Measurements from ENCODE around the gene BTBD7. TPM values are rescaled to one million over a fixed set of nuclear protein-coding genes. Genes with fewer than 3 reads are reported as not detected.

The BTBD7 gene
- total RNA-seq, 2 donors from 2014 or later = 21.9 to 30.5 TPM

- ATAC-seq (ENCODE audit: insufficient number of reproducible peaks, low FRiP score, low read depth) (no peak), DNase-seq (ENCODE audit: low spot score) (no peak)
- Histone ChIP-seq H3K27me3 (replicated peaks; ENCODE audit: insufficient read depth) (no peaks in the 10 kb centered on the region), H3K36me3 (no peaks in the 10 kb centered on the region), H3K27ac (no peak overlapping the region), H3K4me3 (no peak overlapping the region), H3K4me1 (ENCODE audit: control insufficient read depth in 1 of 2, low read depth in 2 of 2) (peaks cover 15 to 22% of the 10 kb centered on the region in 2 donors), H3K9me3 (no peaks in the 10 kb centered on the region)
- TF ChIP-seq, protein P1, sequence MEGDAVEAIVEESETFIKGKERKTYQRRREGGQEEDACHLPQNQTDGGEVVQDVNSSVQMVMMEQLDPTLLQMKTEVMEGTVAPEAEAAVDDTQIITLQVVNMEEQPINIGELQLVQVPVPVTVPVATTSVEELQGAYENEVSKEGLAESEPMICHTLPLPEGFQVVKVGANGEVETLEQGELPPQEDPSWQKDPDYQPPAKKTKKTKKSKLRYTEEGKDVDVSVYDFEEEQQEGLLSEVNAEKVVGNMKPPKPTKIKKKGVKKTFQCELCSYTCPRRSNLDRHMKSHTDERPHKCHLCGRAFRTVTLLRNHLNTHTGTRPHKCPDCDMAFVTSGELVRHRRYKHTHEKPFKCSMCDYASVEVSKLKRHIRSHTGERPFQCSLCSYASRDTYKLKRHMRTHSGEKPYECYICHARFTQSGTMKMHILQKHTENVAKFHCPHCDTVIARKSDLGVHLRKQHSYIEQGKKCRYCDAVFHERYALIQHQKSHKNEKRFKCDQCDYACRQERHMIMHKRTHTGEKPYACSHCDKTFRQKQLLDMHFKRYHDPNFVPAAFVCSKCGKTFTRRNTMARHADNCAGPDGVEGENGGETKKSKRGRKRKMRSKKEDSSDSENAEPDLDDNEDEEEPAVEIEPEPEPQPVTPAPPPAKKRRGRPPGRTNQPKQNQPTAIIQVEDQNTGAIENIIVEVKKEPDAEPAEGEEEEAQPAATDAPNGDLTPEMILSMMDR (IDR thresholded peaks at IDR 0.05) = no peak
Measured at GRCh38 chr14:93308686-93309345, 24.0 kb downstream of the BTBD7 start.

GRCh38 chr14:93306812-93307211, 26.0 kb downstream of the BTBD7 start:
- no peak overlapping the region for H3K27ac ChIP-seq

GRCh38 chr14:93305725-93306418, 27.0 kb downstream of the BTBD7 start:
- Histone ChIP-seq H3K4me1 (ENCODE audit: control insufficient read depth in 1 of 2, low read depth in 2 of 2) (peaks cover 6 to 11% of the 10 kb centered on the region in 2 donors), H3K27ac (no peak overlapping the region), H3K9me3 (no peaks in the 10 kb centered on the region), H3K36me3 (no peaks in the 10 kb centered on the region), H3K4me3 (no peak overlapping the region), H3K27me3 (replicated peaks; ENCODE audit: insufficient read depth) (no peaks in the 10 kb centered on the region)
- TF ChIP-seq, protein P1 (IDR thresholded peaks at IDR 0.05) = no peak
- no peak for ATAC-seq (ENCODE audit: insufficient number of reproducible peaks, low FRiP score, low read depth)
- DNase-seq (ENCODE audit: low spot score) = no peak

More at GRCh38 chr14:93306812-93307211, 26.0 kb downstream of the BTBD7 start:
- Histone ChIP-seq H3K9me3 (no peaks in the 10 kb centered on the region), H3K4me3 (no peak overlapping the region), H3K4me1 (ENCODE audit: control insufficient read depth in 1 of 2, low read depth in 2 of 2) (peaks cover 6 to 11% of the 10 kb centered on the region in 2 donors), H3K36me3 (no peaks in the 10 kb centered on the region), H3K27me3 (replicated peaks; ENCODE audit: insufficient read depth) (no peaks in the 10 kb centered on the region)
- ATAC-seq (ENCODE audit: insufficient number of reproducible peaks, low FRiP score, low read depth) = no peak
- TF ChIP-seq, protein P1 (IDR thresholded peaks at IDR 0.05) = no peak
- DNase-seq (ENCODE audit: low spot score) = no peak

DNA sequence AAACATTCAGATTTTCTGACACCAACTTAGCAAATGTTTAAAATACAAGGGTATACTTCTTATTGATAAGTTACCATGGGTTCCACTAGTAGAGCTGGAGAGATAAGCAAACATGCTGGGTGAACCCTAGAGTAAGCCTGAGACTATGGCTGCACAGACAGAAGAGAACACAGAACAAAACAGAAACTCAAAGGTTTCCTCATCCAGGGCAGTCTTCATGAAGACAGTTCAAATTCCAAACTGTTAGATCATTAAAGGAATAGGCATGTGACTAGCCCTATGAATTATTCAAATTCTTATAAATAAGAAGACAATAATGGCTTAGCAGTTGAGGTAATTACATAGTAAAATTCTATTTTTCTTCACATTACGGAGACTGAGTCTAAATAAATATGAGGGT, 28.1 kb downstream of the BTBD7 start:
- no peak for DNase-seq (ENCODE audit: low spot score)
- Histone ChIP-seq H3K4me1 (ENCODE audit: control insufficient read depth in 1 of 2, low read depth in 2 of 2) (peaks cover 3 to 11% of the 10 kb centered on the region in 2 donors), H3K4me3 (no peak overlapping the region)

DNA sequence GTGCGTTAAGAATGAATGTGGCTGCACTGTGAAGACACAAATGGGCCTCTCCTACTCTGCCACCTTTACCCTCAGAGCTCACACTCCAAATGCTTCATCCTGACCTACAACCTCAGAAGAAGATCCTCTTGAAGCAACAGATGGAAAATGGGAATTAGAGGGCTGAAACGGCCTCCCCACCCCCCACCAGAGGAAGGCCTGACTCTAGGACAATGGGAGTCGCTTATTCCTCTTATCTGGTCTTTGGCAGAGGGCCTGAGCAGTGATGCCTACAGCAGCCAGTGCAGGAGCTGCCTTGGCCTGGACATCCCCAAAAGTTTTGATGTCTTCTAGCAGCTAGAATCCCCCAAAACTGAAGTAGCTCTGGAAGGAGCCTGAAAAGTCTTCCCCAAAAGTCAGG, 29.2 kb downstream of the BTBD7 start:
- peaks cover 4 to 17% of the 10 kb centered on the region in 2 donors for H3K4me1 ChIP-seq (ENCODE audit: control insufficient read depth in 1 of 2, low read depth in 2 of 2)
- no peaks in the 10 kb centered on the region for H3K9me3 ChIP-seq
- no peaks in the 10 kb centered on the region for H3K36me3 ChIP-seq
- TF ChIP-seq, protein P1 (IDR thresholded peaks at IDR 0.05) = no peak
- H3K4me3 ChIP-seq = no peak overlapping the region
- H3K27me3 ChIP-seq (replicated peaks; ENCODE audit: insufficient read depth) = no peaks in the 10 kb centered on the region
- ATAC-seq (ENCODE audit: insufficient number of reproducible peaks, low FRiP score, low read depth) = no peak
- no peak overlapping the region for H3K27ac ChIP-seq
- DNase-seq (ENCODE audit: low spot score) = no peak

More for the DNA sequence above, 28.1 kb downstream of the BTBD7 start:
- ATAC-seq (ENCODE audit: insufficient number of reproducible peaks, low FRiP score, low read depth) = no peak
- H3K27me3 ChIP-seq (replicated peaks; ENCODE audit: insufficient read depth) = no peaks in the 10 kb centered on the region
- H3K27ac ChIP-seq = no peak overlapping the region
- TF ChIP-seq, protein P1 (IDR thresholded peaks at IDR 0.05) = no peak
- H3K9me3 ChIP-seq = no peaks in the 10 kb centered on the region
- H3K36me3 ChIP-seq = no peaks in the 10 kb centered on the region

Data from thoracic aorta (tissue), 2 donors.